Measurements from ENCODE around the gene UBIAD1. TPM values are rescaled to one million over a fixed set of nuclear protein-coding genes. Genes with fewer than 3 reads are reported as not detected.

UBIAD1 gene
- total RNA-seq, 1 experiment from 2014 or later: 21.6 TPM

GRCh38 chr1:11326070-11326469, 53.1 kb downstream of the UBIAD1 start:
- CTCF ChIA-PET: interaction anchor here (2.2 kb wide), 1 partner anchor 246 kb away, joined by 7 read pairs; no protein-coding TSS in a partner anchor

GRCh38 chr1:11328444-11328843, 55.4 kb downstream of the UBIAD1 start:
- TF ChIP-seq ESRRA (CRISPR knock-in tag; IDR thresholded peaks at IDR 0.05; ENCODE audit: borderline replicate concordance) (no peak), ERG (CRISPR knock-in tag; IDR thresholded peaks at IDR 0.05) (no peak), FOXJ3 (CRISPR knock-in tag; IDR thresholded peaks at IDR 0.05; ENCODE audit: borderline replicate concordance) (no peak)
- ATAC-seq: no peak
- no peaks in the 10 kb centered on the region for H3K27me3 Mint-ChIP-seq (ENCODE audit: low read depth)
- no peaks in the 10 kb centered on the region for H3K36me3 Mint-ChIP-seq
- ChIA-PET CTCF (interaction anchor here (0.7 to 0.9 kb wide), 3 partner anchors 8 to 349 kb away, joined by 3 to 5 read pairs (median 3); no protein-coding TSS in a partner anchor), POLR2A (interaction anchor here (1.0 kb wide), 1 partner anchor 8 kb away, joined by 3 read pairs; no protein-coding TSS in a partner anchor)
- DNase-seq (ENCODE audit: low spot score): no peak
- H3K4me3 Mint-ChIP-seq: no peak overlapping the region
- H3K9me3 Mint-ChIP-seq: no peaks in the 10 kb centered on the region
- no peak overlapping the region for H3K27ac Mint-ChIP-seq
- peaks cover 22% of the 10 kb centered on the region for H3K4me1 Mint-ChIP-seq

More at GRCh38 chr1:11326070-11326469, 53.1 kb downstream of the UBIAD1 start:
- no peak for ATAC-seq
- Mint-ChIP-seq H3K4me3 (no peak overlapping the region), H3K27ac (no peak overlapping the region), H3K9me3 (no peaks in the 10 kb centered on the region), H3K27me3 (ENCODE audit: low read depth) (no peaks in the 10 kb centered on the region), H3K4me1 (peaks cover 19% of the 10 kb centered on the region), H3K36me3 (no peaks in the 10 kb centered on the region)
- DNase-seq (ENCODE audit: low spot score): no peak
- TF ChIP-seq PRRX2 (CRISPR knock-in tag; IDR thresholded peaks at IDR 0.05) (no peak), ZNF317 (CRISPR knock-in tag; IDR thresholded peaks at IDR 0.05; ENCODE audit: borderline replicate concordance, low read depth) (no peak), NR3C1 (CRISPR knock-in tag; conservative IDR thresholded peaks at IDR 0.05; ENCODE audit: low read depth) (no peak), ZMAT4 (CRISPR knock-in tag; IDR thresholded peaks at IDR 0.05) (no peak), SP1 (CRISPR knock-in tag; conservative IDR thresholded peaks at IDR 0.05) (no peak), FOXP4 (CRISPR knock-in tag; IDR thresholded peaks at IDR 0.05) (no peak), ATF1 (CRISPR knock-in tag; IDR thresholded peaks at IDR 0.05) (no peak), CDX4 (CRISPR knock-in tag; IDR thresholded peaks at IDR 0.05; ENCODE audit: borderline replicate concordance) (no peak), CTCF (IDR thresholded peaks at IDR 0.05) (no peak), TEAD1 (CRISPR knock-in tag; IDR thresholded peaks at IDR 0.05) (no peak), OVOL2 (CRISPR knock-in tag; IDR thresholded peaks at IDR 0.05; ENCODE audit: borderline replicate concordance) (no peak), TCF7 (CRISPR knock-in tag; IDR thresholded peaks at IDR 0.05; ENCODE audit: low read depth) (no peak), ELF4 (CRISPR knock-in tag; IDR thresholded peaks at IDR 0.05; ENCODE audit: low read depth) (no peak), JAZF1 (CRISPR knock-in tag; IDR thresholded peaks at IDR 0.05) (no peak), SMAD3 (CRISPR knock-in tag; IDR thresholded peaks at IDR 0.05; ENCODE audit: borderline replicate concordance) (no peak)
- POLR2A ChIA-PET: interaction anchor here (0.6 kb wide), 1 partner anchor 573 kb away, joined by 3 read pairs; no protein-coding TSS in a partner anchor

Data from WTC11 (cell line).